MM.1S (cell line): Measurements from ENCODE around the gene RARB.

ENCODE experiments used
- DNase-seq: peaks from one replicate; pipeline ENCODE4 v3.0.0-alpha.2; 2015
- H2AFZ ChIP-seq: fragments of 300-600 bp; sonication (generic); 2 replicates; pipeline ENCODE4 v1.6.0; 2016; ENCODE audit warnings: antibody characterized with exemption, low read length
- H3F3A ChIP-seq: fragments of 300-600 bp; sonication (generic); 2 replicates; pipeline ENCODE4 v1.6.1; 2016; ENCODE audit warnings: mild to moderate bottlenecking, antibody characterized with exemption, low read length, moderate library complexity, mixed read lengths; ENCODE audit not compliant: insufficient read depth
- H3K27ac ChIP-seq: fragments of 300-600 bp; sonication (generic); 2 replicates; pipeline ENCODE4 v1.5.1; 2016; ENCODE audit warnings: mild to moderate bottlenecking, low read length
- H3K27me3 ChIP-seq: fragments of 300-600 bp; sonication (generic); replicated peaks from 2 replicates; pipeline ENCODE4 v1.6.0; 2016; ENCODE audit warnings: low read length; ENCODE audit not compliant: insufficient read depth
- H3K36me3 ChIP-seq: fragments of 300-600 bp; sonication (generic); replicated peaks from 2 replicates; pipeline ENCODE4 v1.6.1; 2016; ENCODE audit warnings: mild to moderate bottlenecking, low read length, mixed read lengths; ENCODE audit not compliant: insufficient read depth
- H3K4me1 ChIP-seq: fragments of 300-600 bp; sonication (generic); 2 replicates; pipeline ENCODE4 v1.6.1; 2016; ENCODE audit warnings: low read length, mixed read lengths
- H3K4me2 ChIP-seq: fragments of 300-600 bp; sonication (generic); 2 replicates; pipeline ENCODE4 v1.6.0; 2016; ENCODE audit warnings: low read depth, low read length
- H3K4me3 ChIP-seq: fragments of 300-600 bp; sonication (generic); 2 replicates; pipeline ENCODE4 v1.5.1; 2016; ENCODE audit warnings: low read length, mixed read lengths
- H3K79me2 ChIP-seq: fragments of 300-600 bp; sonication (generic); 2 replicates; pipeline ENCODE4 v1.6.1; 2016; ENCODE audit warnings: mixed run types, low read length, mixed read lengths
- H3K9ac ChIP-seq: fragments of 300-600 bp; sonication (generic); 2 replicates; pipeline ENCODE4 v1.6.1; 2016; ENCODE audit warnings: low read length, mixed read lengths
- H3K9me2 ChIP-seq: fragments of 300-600 bp; sonication (generic); replicated peaks from 2 replicates; pipeline ENCODE4 v1.6.1; 2016; ENCODE audit warnings: mild to moderate bottlenecking, low read length, mixed read lengths; ENCODE audit not compliant: insufficient read depth
- H3K9me3 ChIP-seq: fragments of 300-600 bp; sonication (generic); replicated peaks from 2 replicates; pipeline ENCODE4 v1.6.1; 2016; ENCODE audit warnings: mild to moderate bottlenecking, low read length, mixed read lengths; ENCODE audit not compliant: insufficient read depth
- H4K20me1 ChIP-seq: fragments of 300-600 bp; sonication (generic); 2 replicates; pipeline ENCODE4 v1.6.1; 2016; ENCODE audit warnings: mild to moderate bottlenecking, low read length, moderate library complexity, mixed read lengths; ENCODE audit not compliant: insufficient read depth
- CTCF ChIP-seq: fragments of 300-600 bp; sonication (generic); IDR thresholded peaks from 2 replicates; pipeline ENCODE4 v1.5.1; 2016; ENCODE audit warnings: antibody characterized with exemption, low read length, mixed read lengths
- EZH2 ChIP-seq: fragments of 300-600 bp; sonication (generic); optimal IDR thresholded peaks from 2 replicates; pipeline ENCODE3; 2017; ENCODE audit warnings: low read depth, mild to moderate bottlenecking, antibody characterized with exemption, low read length, mixed read lengths
- EZH2phosphoT487 ChIP-seq: fragments of 300-600 bp; sonication (generic); IDR thresholded peaks from 2 replicates; pipeline ENCODE4 v1.6.1; 2018; ENCODE audit warnings: antibody characterized with exemption, low read length

The RARB gene

GRCh38 chr3:25386686-25387255 lies 41.3 kb upstream of the RARB start:
- Histone ChIP-seq H3K27me3 (no peaks in the 10 kb centered on the region), H3F3A (no peaks in the 10 kb centered on the region), H3K4me3 (no peak overlapping the region), H3K79me2 (no peaks in the 10 kb centered on the region), H3K27ac (no peak overlapping the region), H2AFZ (no peak overlapping the region), H3K4me2 (no peak overlapping the region), H3K9ac (no peak overlapping the region), H4K20me1 (no peaks in the 10 kb centered on the region), H3K4me1 (no peaks in the 10 kb centered on the region), H3K9me2 (no peaks in the 10 kb centered on the region), H3K9me3 (no peaks in the 10 kb centered on the region), H3K36me3 (no peaks in the 10 kb centered on the region)
- DNase-seq, result no peak
- TF ChIP-seq EZH2phosphoT487, result no peak
- TF ChIP-seq EZH2, result no peak
- no peak for TF ChIP-seq CTCF

- Histone ChIP-seq H3K27ac (no peak overlapping the region), H3K79me2 (no peaks in the 10 kb centered on the region), H3K9me2 (no peaks in the 10 kb centered on the region), H3F3A (no peaks in the 10 kb centered on the region), H3K27me3 (no peaks in the 10 kb centered on the region), H3K4me3 (no peak overlapping the region), H2AFZ (no peak overlapping the region), H3K36me3 (no peaks in the 10 kb centered on the region), H3K9me3 (no peaks in the 10 kb centered on the region), H4K20me1 (no peaks in the 10 kb centered on the region), H3K4me2 (no peak overlapping the region), H3K4me1 (no peaks in the 10 kb centered on the region), H3K9ac (no peak overlapping the region)
- DNase-seq, result no peak
- no peak for TF ChIP-seq CTCF
- TF ChIP-seq EZH2, result no peak
- no peak for TF ChIP-seq EZH2phosphoT487
Measured at GRCh38 chr3:25390605-25391004, 37.5 kb upstream of the RARB start.

- H3F3A ChIP-seq, result no peaks in the 10 kb centered on the region
- H3K4me3 ChIP-seq, result no peak overlapping the region
- no peaks in the 10 kb centered on the region for H3K9me3 ChIP-seq
- H3K9ac ChIP-seq, result no peak overlapping the region
- no peaks in the 10 kb centered on the region for H3K9me2 ChIP-seq
- H4K20me1 ChIP-seq, result no peaks in the 10 kb centered on the region
- no peaks in the 10 kb centered on the region for H3K79me2 ChIP-seq
- TF ChIP-seq EZH2 (no peak), EZH2phosphoT487 (no peak), CTCF (no peak)
- no peaks in the 10 kb centered on the region for H3K4me1 ChIP-seq
- no peak overlapping the region for H2AFZ ChIP-seq
- H3K27ac ChIP-seq, result no peak overlapping the region
- no peaks in the 10 kb centered on the region for H3K36me3 ChIP-seq
- no peaks in the 10 kb centered on the region for H3K27me3 ChIP-seq
- DNase-seq, result no peak
- H3K4me2 ChIP-seq, result no peak overlapping the region
Measured at GRCh38 chr3:25396251-25396650, 31.8 kb upstream of the RARB start.
